Measurements from ENCODE around the gene ZNF638. TPM values are rescaled to one million over a fixed set of nuclear protein-coding genes. Genes with fewer than 3 reads are reported as not detected.
A peak's percentile ranks its signal among the peaks of the same experiment; 100 is the strongest.

The ZNF638 gene
- total and polyA plus RNA-seq, 9 of the 15 experiments (the other 6 are each of a cell fraction or from before 2014, with no cell fraction given): 53.3 to 165 (median 98.8) TPM

DNA sequence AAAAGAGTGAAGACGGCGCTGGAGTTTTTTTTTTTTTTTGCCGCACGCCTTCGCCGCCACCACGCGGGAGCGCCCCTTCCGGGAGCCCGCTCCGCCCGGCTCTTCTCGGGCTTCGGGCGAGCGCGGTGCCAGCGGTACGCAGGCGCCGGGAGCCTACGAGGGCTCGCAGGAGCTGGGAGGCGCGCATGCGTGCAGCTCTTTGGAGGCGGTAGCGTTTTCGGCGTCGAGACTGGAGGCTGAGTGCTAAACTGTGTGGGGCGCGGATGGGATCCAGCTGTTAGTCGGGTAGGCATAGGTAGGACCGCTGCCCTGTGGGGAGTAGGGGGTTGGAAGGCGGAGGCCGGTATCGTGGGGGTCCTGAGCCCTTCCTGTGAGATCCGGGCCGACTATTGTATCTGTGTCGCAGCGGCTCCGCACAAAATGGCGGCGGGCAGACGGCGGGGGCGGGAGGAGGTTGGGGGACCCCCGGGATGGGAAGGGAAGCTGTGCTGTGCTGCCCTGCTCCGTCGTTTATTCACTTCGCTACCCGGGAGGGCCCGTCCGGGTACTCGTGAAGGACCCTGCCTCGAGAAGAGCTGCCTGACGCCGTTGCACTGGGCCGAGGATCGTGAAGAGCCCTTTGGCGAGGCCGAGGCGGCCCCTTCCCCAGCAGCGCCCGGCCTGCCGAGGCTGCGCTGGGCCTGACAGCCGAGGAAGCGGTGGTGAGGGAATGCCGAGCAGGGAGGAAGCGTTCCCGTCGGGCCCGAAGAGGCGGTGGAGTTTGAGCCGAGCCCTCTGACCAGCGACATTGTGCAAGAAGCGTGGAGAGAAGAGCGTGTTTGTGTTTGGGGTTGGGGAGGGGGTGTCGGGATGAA, at the start of gene ZNF638 (continued):
- TF ChIP-seq, protein P1, sequence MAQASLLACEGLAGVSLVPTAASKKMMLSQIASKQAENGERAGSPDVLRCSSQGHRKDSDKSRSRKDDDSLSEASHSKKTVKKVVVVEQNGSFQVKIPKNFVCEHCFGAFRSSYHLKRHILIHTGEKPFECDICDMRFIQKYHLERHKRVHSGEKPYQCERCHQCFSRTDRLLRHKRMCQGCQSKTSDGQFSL (CRISPR knock-in tag; IDR thresholded peaks at IDR 0.05): no peak
- TF ChIP-seq, protein P1 (tag; IDR thresholded peaks at IDR 0.05): no peak
- TF ChIP-seq ZNF780A (CRISPR knock-in tag; IDR thresholded peaks at IDR 0.05) (no peak), ZNF239 (CRISPR knock-in tag; IDR thresholded peaks at IDR 0.05) (no peak), ZNF766 (CRISPR knock-in tag; conservative IDR thresholded peaks at IDR 0.05) (no peak), MCM2 (IDR thresholded peaks at IDR 0.05; ENCODE audit: low read depth) (no peak), SREBF1 (IDR thresholded peaks at IDR 0.05; ENCODE audit: borderline replicate concordance, low read depth, low read length) (no peak), HNRNPH1 (optimal IDR thresholded peaks at IDR 0.05; ENCODE audit: low read depth, low read length) (no peak), RBBP5 (IDR thresholded peaks at IDR 0.05; ENCODE audit: borderline replicate concordance, insufficient read depth, low read length, poor library complexity, severe bottlenecking) (peak; percentile 90), STAT5A (IDR thresholded peaks at IDR 0.05; ENCODE audit: borderline replicate concordance, low read length) (no peak), SNIP1 (IDR thresholded peaks at IDR 0.05; ENCODE audit: low read depth) (no peak)
- TF ChIP-seq, protein P2, sequence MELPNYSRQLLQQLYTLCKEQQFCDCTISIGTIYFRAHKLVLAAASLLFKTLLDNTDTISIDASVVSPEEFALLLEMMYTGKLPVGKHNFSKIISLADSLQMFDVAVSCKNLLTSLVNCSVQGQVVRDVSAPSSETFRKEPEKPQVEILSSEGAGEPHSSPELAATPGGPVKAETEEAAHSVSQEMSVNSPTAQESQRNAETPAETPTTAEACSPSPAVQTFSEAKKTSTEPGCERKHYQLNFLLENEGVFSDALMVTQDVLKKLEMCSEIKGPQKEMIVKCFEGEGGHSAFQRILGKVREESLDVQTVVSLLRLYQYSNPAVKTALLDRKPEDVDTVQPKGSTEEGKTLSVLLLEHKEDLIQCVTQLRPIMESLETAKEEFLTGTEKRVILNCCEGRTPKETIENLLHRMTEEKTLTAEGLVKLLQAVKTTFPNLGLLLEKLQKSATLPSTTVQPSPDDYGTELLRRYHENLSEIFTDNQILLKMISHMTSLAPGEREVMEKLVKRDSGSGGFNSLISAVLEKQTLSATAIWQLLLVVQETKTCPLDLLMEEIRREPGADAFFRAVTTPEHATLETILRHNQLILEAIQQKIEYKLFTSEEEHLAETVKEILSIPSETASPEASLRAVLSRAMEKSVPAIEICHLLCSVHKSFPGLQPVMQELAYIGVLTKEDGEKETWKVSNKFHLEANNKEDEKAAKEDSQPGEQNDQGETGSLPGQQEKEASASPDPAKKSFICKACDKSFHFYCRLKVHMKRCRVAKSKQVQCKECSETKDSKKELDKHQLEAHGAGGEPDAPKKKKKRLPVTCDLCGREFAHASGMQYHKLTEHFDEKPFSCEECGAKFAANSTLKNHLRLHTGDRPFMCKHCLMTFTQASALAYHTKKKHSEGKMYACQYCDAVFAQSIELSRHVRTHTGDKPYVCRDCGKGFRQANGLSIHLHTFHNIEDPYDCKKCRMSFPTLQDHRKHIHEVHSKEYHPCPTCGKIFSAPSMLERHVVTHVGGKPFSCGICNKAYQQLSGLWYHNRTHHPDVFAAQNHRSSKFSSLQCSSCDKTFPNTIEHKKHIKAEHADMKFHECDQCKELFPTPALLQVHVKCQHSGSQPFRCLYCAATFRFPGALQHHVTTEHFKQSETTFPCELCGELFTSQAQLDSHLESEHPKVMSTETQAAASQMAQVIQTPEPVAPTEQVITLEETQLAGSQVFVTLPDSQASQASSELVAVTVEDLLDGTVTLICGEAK (IDR thresholded peaks at IDR 0.05): 0 out of 2 replicates have a peak, but pooled peaks have one; percentile 34
- TF ChIP-seq, protein P2 (CRISPR knock-in tag; IDR thresholded peaks at IDR 0.05): no peak

Data from K562 (cell line).